NCI-H187 (cell line): ENCODE data around the gene DDIT4.
A peak's percentile ranks its signal among the peaks of the same experiment; 100 is the strongest.

Experiments used
- DNase-seq, 2 experiments: peaks; one replicate each; lab custom pipeline; 2025; lab: John Stamatoyannopoulos, UW

DDIT4 gene

DNA sequence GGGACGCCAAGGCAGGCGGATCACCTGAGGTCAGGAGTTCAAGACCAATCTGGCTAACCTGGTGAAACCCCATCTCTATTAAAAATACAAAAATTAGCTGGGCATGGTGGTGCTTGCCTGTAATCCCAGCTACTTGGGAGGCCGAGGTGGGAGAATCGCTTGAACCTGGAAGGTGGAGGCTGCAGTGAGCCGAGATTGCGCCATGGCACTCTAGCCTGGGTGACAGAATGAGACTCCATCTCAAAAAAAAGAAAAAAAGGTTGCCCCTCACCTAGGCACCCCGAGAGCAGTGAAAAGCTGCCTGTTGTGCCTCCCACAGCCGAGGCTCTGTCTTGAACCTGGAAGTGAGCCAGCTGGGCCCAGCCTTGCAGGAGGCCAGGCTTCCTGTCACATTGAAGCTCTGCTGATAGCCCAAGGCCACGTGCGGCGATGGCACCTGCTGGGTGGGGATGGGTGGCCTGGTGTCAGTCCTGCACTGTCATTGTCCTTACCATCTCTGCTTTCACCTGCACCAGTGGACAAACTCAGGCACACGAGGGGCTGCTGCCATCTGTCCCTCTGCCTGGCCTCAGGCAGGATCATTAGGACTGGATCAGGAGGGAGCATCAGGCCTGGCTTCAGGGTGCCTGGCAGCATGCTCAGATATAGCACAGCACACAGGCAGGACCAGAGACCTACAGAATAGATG lies 43.2 kb downstream of the DDIT4 start:
- no peak for DNase-seq

DNA sequence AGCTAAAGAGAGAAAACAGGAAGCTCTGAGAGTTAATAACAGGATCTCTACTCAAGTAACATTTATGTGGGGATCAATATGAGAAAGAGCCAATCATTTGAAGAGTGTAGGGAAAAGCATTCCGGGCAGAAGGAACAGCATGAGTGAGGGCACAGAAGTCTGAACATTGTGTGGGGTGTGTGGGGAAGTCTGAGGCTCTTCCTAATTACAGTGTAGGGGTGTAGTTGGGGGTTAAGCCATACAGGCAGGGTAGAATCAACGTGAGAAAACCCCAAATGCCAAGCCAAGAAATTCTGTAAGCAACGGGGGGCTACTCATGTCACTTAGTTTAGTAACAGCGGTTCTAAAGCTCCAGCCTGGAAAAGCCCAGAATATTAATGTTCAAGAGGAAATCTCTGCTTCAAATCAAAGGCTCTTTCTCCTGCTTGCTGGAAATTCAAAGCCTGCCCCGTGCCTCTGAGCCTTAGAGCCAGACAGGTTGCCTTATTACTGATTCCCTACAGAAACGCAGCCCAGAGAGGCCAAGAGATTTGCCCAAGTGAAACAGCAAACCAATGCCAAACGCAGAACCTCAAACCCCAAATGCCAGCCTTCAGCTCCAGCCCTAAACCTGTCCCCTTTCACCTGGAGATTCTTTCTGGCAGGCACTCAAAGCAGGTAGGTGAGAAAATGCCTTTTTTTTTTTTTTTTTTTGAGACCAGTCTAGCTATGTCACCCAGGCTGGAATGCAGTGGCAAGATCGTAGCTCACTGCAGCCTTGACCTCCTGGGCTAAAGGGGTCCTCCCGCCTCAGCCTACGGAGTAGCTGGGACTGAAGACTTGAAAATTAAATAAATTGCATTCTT lies 44.9 kb downstream of the DDIT4 start:
- DNase-seq: no peak

DNA sequence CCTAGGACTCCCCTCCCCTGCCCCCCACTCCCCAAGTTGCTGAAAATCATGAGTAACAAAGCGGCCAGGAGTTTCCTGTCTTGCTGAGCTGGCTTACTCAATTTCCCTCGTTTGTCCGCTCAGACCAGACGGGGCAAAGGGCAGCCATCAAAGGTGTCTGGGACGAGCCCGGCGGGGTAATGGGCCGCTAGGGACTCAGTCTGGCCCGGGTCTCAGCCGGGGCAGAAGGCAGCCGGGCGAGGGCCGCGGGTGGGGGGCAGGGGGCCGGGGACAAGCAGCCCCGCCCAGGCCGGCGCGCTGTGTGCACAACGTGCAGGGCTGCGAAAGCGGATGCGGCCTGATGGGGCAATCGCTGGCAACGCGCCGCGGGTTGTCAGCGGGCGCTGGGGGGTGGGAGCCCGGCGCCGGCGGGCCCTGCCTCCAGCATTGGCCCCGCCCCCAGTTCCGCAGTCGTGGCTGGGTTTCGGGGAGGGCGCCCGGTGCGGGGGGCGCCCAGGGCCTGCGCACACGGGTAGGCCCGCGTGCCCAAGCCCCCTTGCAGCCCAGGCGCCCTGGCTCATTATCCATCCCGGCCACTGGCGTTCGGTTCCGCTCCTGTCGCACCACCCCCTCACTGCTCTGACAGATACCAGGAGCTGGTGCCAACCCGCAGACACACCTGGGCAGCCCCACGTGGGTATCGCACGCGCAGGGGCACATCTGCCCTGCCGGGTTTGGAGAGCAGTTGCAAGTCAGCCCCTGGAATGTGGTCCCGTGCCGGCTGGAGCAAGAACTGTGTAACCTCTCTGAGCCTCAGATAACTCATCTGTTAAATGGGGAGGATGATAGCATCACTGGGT lies 45.9 kb downstream of the DDIT4 start:
- DNase-seq: peak in 1 of 2 experiments; percentile 51

DNA sequence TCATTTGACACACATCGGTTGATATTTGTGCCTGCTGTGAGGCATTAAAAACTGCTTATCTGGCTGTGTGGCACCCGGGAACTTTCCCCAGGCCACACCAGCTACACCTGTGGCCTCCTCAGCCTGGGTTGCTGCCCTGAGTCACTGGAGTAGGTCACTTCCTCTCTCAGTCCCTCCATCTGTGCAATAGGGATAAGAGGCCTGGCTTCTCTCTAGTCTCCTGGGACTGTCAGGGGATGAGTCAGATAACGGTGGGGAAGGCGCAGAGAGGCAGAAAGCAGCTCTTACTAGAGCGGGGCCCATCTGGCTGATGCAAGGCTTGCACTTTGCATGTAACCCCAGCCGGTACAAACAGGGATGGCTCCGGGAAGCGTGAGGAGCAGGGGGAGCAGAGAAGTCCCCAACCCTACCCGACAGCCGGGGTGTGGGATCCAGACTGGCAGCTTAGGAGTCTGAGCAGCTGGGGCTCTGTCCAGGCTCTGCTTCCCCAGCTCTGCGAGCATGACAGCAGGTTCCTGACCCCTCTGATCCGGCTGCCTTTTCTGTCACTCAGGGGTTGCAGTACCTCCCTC lies 47.0 kb downstream of the DDIT4 start:
- peak in 1 of 2 experiments; percentile 40 for DNase-seq

DNA sequence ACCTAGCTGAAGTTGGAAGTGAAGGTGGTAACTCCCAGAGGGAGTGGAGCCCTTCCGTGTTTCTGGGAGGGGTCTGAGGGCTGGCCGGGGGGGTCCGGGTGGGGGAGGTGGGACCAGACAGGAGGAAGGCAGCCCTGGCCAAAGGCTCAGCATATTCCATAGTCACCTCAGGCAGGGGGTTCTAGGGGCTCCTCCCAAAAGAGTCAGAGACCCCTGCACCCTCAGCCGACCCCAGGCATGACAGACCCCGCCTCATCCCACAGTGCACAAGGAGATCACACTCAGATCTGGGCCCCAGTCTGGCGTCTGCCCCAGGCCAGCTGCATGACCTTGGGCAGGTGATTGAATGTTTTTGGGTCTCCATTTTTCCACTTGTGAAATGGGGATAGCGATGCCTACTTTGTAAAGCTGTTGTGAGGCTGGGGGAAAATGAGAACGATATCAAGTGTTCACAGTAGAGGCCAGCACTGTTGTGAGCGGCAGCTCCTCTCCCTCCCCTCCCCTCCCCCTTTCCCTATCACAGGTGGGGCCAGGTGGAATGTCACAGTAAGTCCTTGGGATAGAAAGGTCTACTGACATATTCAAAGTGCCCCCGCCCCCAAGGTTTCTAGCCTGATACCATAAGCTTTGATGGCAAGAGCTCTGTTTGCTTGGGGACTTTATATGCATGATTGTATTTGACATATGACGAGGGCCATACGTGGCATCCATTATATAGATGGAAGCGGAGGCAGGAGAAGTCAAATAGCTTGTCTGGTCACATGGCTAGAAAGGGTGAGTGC lies 47.7 kb downstream of the DDIT4 start:
- no peak for DNase-seq

DNA sequence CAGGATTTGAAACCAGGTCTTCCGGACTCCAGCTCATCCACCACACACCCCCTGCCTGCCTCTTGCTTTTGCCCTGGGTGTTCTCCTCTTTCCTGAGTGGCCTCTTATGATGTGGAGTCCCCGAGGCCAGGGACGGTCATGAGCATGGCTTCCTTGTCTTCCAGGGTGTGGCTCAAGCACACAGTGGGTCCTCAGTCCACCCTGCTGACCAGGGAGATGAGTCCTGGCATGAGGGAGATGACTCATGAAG lies 48.2 kb downstream of the DDIT4 start:
- DNase-seq: no peak

DNA sequence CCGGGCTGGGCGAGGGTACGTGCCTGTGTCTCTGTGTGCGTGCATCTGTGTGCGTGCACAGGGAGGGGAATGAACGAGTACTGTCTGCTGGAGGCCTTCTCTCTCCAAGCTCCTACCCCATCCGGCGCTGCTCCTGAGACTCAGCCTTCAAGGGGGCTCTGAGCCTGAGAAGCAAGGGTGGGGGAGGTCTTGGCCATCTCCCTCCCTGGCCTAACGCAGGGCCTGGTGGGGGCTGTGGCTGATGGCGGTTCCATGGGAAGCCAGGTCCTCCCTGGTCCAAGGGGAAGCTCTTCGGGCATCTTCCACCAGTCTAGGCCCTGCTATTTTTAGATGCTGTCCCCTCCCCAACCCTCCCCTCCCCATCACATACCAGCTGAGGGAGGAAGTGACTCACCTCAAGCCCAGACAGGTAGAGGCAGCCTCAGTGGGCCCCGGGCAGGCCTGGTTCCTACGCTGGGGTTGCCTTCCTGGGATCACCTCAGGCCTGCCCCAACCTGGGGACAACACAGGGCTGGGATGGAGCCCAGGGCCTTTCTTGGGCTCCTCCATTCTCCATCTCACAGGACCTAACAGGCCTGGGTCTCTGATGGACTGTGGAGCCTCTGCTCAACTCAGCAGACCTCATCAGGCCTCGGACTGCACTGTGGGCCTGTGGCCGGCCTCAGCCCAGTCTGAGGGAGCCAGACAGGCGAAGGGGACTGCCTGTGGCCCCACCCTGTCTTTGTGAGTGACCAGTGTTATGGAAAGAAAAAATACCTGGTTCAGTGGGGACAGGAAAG lies 48.7 kb downstream of the DDIT4 start:
- no peak for DNase-seq

DNA sequence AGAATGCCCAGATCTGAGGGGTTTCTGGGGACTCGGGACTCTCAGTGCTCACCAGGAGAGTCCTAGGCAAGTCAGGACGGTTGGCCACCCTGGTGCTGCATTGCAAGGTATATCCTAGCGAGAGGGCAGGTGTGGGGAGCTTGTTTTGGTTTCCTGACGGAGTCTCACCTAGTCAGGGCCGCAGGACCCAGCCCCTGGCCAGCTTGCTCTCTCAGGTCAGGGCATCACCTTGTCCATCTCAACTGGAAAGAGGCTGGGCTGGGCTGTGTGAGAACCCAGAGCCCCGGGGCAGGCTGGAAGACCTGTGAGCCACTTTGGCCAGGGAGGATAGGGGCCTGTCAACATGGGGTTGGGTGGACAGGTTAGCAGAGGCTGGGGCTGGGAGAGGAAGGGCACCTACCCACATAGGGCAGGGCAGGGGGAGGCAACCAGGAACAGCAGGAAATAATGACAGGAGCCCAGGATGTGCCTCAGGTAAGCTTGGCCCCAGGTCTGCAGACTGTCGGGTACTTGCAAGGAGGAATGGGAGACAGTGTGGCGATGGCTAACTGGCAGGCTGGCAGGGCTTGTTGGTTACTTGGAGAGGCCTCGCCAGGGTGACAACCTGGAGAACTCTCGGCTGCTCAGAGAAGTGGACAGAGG lies 49.5 kb downstream of the DDIT4 start:
- DNase-seq: no peak

DNA sequence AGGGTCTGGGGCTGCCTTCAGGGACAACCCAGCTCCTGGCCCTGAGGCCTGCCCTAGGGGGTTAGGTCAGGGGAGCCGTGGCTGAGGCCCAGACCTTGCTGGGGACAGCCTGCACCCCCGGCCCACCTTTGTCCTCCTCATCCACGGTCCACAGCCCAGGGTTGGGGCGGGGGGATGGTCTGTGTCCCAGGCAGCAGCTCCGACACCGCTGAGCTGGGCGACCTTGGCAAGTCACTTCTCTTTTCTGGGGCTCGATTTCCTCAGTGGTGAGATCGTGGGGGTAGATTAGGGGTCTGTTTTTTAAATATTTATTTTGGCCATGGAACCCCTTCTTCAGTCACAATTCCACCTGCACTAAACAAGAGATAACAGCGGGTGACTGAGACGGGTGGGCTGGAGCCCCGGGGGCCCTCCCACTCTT lies 50.1 kb downstream of the DDIT4 start:
- no peak for DNase-seq
